GM12878 (cell line): ENCODE measurements around the gene EMP2. TPM values are rescaled to one million over a fixed set of nuclear protein-coding genes. Genes with fewer than 3 reads are reported as not detected.

Experiments
- ATAC-seq: fragments of 200-7000 bp; cut with Tn5 transposase; 3 replicates; pipeline ENCODE4 v1.9.1; 2020; ENCODE audit warnings: mild to moderate bottlenecking, moderate library complexity
- BruUV-seq: library from RNA; stranded (reverse); fragments of 400-500 nt; replicated peaks from 2 replicates; lab custom pipeline; 2021; lab: Mats Ljungman, UMichigan
- CTCF ChIA-PET: fragments of 300-600 bp; sonication (Branson Sonifier 250); formaldehyde crosslinking; extraction: SDS; loops from one replicate; lab custom pipeline; 2021; ENCODE audit warnings: inconsistent platforms; lab: Yijun Ruan, JAX
- POLR2A ChIA-PET: fragments of 350-600 bp; formaldehyde crosslinking; extraction: SDS; loops from one replicate; lab custom pipeline; 2021; ENCODE audit warnings: inconsistent platforms; lab: Charles Lee
- RAD21 ChIA-PET: fragments of 300-600 bp; sonication (Branson Sonifier 250); formaldehyde crosslinking; loops from one replicate; lab custom pipeline; 2023; ENCODE audit warnings: antibody characterized with exemption; ENCODE audit not compliant: unreplicated experiment; lab: Charles Lee
- SMC1A ChIA-PET: fragments of 300-600 bp; sonication (Branson Sonifier 250); formaldehyde crosslinking; loops from one replicate; lab custom pipeline; 2023; ENCODE audit not compliant: unreplicated experiment, uncharacterized antibody; lab: Charles Lee
- DNase-seq: peaks from one replicate; pipeline ENCODE4 v3.0.0-alpha.2; 2011; ENCODE audit warnings: low read depth, low spot score
- FAIRE-seq: peaks from 3 replicates; lab custom pipeline; 2011; peaks lifted over from hg19 to GRCh38; lab: Jason Lieb, UNC
- H2AFZ ChIP-seq: 2 replicates; pipeline ENCODE4 v1.6.0; 2011; ENCODE audit warnings: low read depth, low read length, control low read depth; ENCODE audit not compliant: control insufficient read depth
- H3K27ac ChIP-seq: 2 replicates; pipeline ENCODE4 v1.5.1; 2011; ENCODE audit warnings: control low read depth; ENCODE audit not compliant: control insufficient read depth, insufficient read depth
- H3K27me3 ChIP-seq, 2 experiments: replicated peaks in 1 of 2; 2 replicates each; pipeline versions ENCODE4 v1.6.0 to v1.6.1; 2011; ENCODE audit warnings: low read length in 1 of 2; ENCODE audit not compliant: control insufficient read depth in 2 of 2, insufficient read depth in 2 of 2
- H3K36me3 ChIP-seq, 2 experiments: 2 replicates each; pipeline ENCODE4 v1.5.1; 2011; ENCODE audit warnings: low read length in 1 of 2; ENCODE audit not compliant: control insufficient read depth in 2 of 2, insufficient read depth in 2 of 2
- H3K4me1 ChIP-seq: 2 replicates; pipeline ENCODE4 v1.6.1; 2011; ENCODE audit warnings: mild to moderate bottlenecking, low read length, moderate library complexity, mixed read lengths; ENCODE audit not compliant: control insufficient read depth, insufficient read depth
- H3K4me2 ChIP-seq: 2 replicates; pipeline ENCODE4 v1.6.0; 2011; ENCODE audit warnings: control low read depth; ENCODE audit not compliant: control insufficient read depth, insufficient read depth
- H3K4me3 ChIP-seq: fragments of 200-600 bp; sonication (generic); 2 replicates; pipeline ENCODE4 v1.5.1; 2016
- H3K79me2 ChIP-seq: 2 replicates; pipeline ENCODE4 v1.6.0; 2011; ENCODE audit warnings: low read length; ENCODE audit not compliant: control insufficient read depth, insufficient read depth
- H3K9ac ChIP-seq: 2 replicates; pipeline ENCODE4 v1.8.0; 2011; ENCODE audit warnings: low read length, control low read depth, mixed read lengths; ENCODE audit not compliant: control insufficient read depth, insufficient read depth
- H3K9me3 ChIP-seq: replicated peaks from 3 replicates; pipeline ENCODE4 v1.5.1; 2011; ENCODE audit warnings: mild to moderate bottlenecking, low read length; ENCODE audit not compliant: control insufficient read depth, insufficient read depth
- H4K20me1 ChIP-seq: 2 replicates; pipeline ENCODE4 v1.6.0; 2011; ENCODE audit not compliant: control insufficient read depth, insufficient read depth
- ATF7 ChIP-seq: fragments of 450-650 bp; IDR thresholded peaks from 2 replicates; pipeline ENCODE4 v1.6.1; 2016; ENCODE audit warnings: low read depth, mild to moderate bottlenecking
- CTCF ChIP-seq, 3 experiments: IDR thresholded peaks in 2 of 3; conservative IDR thresholded peaks in 1 of 3; 2 replicates each; pipeline ENCODE4 v1.5.1; 2011; ENCODE audit warnings: low read depth in 3 of 3, low read length in 3 of 3, mild to moderate bottlenecking in 3 of 3, control low read depth in 2 of 3, moderate library complexity in 2 of 3, inconsistent platforms in 1 of 3, mixed read lengths in 1 of 3; ENCODE audit not compliant: control insufficient read depth in 2 of 3, insufficient read depth in 1 of 3; ENCODE audit errors: extremely low read depth in 1 of 3
- HDAC2 ChIP-seq: fragments of 200-600 bp; sonication (generic); IDR thresholded peaks from 2 replicates; pipeline ENCODE4 v1.6.1; 2017
- HDAC6 ChIP-seq: fragments of 200-600 bp; sonication (generic); IDR thresholded peaks from one replicate; pipeline ENCODE4 v1.8.0; 2017; ENCODE audit warnings: antibody characterized with exemption; ENCODE audit not compliant: unreplicated experiment
- IKZF1 ChIP-seq: fragments of 450-650 bp; conservative IDR thresholded peaks from 2 replicates; pipeline ENCODE4 v1.6.1; 2017; ENCODE audit warnings: antibody characterized with exemption, mild to moderate bottlenecking
- JUNB ChIP-seq: IDR thresholded peaks from 2 replicates; pipeline ENCODE4 v1.6.1; 2016; ENCODE audit warnings: antibody characterized with exemption, mild to moderate bottlenecking
- MEF2A ChIP-seq: IDR thresholded peaks from 2 replicates; pipeline ENCODE4 v1.6.1; 2011; ENCODE audit warnings: low read depth, mild to moderate bottlenecking, low read length, moderate library complexity; ENCODE audit not compliant: insufficient read depth
- MXI1 ChIP-seq: fragments of 150-350 bp; IDR thresholded peaks from 2 replicates; pipeline ENCODE4 v1.6.1; 2011; ENCODE audit warnings: low read depth, mild to moderate bottlenecking, inconsistent platforms, low read length, improper control_type of control experiment
- NBN ChIP-seq: fragments of 450-650 bp; IDR thresholded peaks from 2 replicates; pipeline ENCODE4 v1.6.1; 2016
- NFXL1 ChIP-seq: fragments of 450-650 bp; IDR thresholded peaks from 2 replicates; pipeline ENCODE4 v1.6.1; 2017; ENCODE audit warnings: antibody characterized with exemption, mild to moderate bottlenecking, borderline replicate concordance
- RB1 ChIP-seq: fragments of 450-650 bp; formaldehyde crosslinking; IDR thresholded peaks from 2 replicates; pipeline ENCODE4 v1.6.1; 2017; ENCODE audit warnings: mild to moderate bottlenecking, borderline replicate concordance
- TARDBP ChIP-seq: IDR thresholded peaks from 2 replicates; pipeline ENCODE4 v1.6.1; 2016; ENCODE audit warnings: borderline replicate concordance
- USF1 ChIP-seq: IDR thresholded peaks from 2 replicates; pipeline ENCODE4 v1.6.1; 2011; ENCODE audit warnings: borderline replicate concordance, low read depth, mild to moderate bottlenecking, moderate library complexity, mixed read lengths, low read length; ENCODE audit not compliant: insufficient read depth; ENCODE audit errors: extremely low read length
- WGBS: methylation state at CpG from one replicate; pipeline ENCODE4 v1.1.6; 2016; ENCODE audit warnings: low lambda C conversion rate; ENCODE audit not compliant: insufficient replicate concordance, insufficient coverage; ENCODE audit errors: missing lambda C conversion rate; 5-methylcytosine and 5-hydroxymethylcytosine counted together
- in situ Hi-C: fragments of 300-500 bp; cut with MboI; formaldehyde crosslinking; loops from 9 replicates; pipeline ENCODE4 v1.14.3; 2018; ENCODE audit warnings: mixed read lengths
- intact Hi-C: fragments of 100-400 bp; cut with micrococcal nuclease; formaldehyde crosslinking; loops from one replicate; pipeline ENCODE4 v1.14.2; 2022; ENCODE audit not compliant: unreplicated experiment
- polyA plus RNA-seq, 11 experiments: library from polyadenylated mRNA; depleted of rRNA in 4 of 11; unstranded in 6 of 11; stranded (reverse) in 5 of 11; fragments of >200 nt; fragmentation: Nextera tagmentation in 4 of 11; fragmentation: Illumina TruSeq in 1 of 11; extraction: Ambion mirVana in 4 of 11; extraction: Trizol in 1 of 11; gene quantifications; 1 replicate in 1 of 11; 2 replicates in 10 of 11; pipeline versions ENCODE4 v1.2.1 to v1.2.3, GENCODE V29; 2011 to 2016; ENCODE audit warnings: inconsistent platforms in 2 of 11, missing spikeins in 2 of 11, low read depth in 1 of 11
- total RNA-seq, 4 experiments: library from RNA; depleted of rRNA in 3 of 4; stranded (reverse); fragments of >200 nt in 3 of 4; fragmentation: Illumina TruSeq in 1 of 4; extraction: Trizol in 1 of 4; gene quantifications; 2 replicates each; pipeline versions ENCODE4 v1.2.1 to v1.2.3, GENCODE V29; 2013 to 2021
- TF ChIP-seq, protein P1 (sequence below): fragments of 450-650 bp; formaldehyde crosslinking; IDR thresholded peaks from 2 replicates; pipeline ENCODE4 v1.5.0; 2022; ENCODE audit warnings: mild to moderate bottlenecking, missing genetic modification characterization
- TF ChIP-seq, protein P2 (sequence below): fragments of 450-650 bp; IDR thresholded peaks from 2 replicates; pipeline ENCODE4 v1.6.1; 2016; ENCODE audit warnings: mild to moderate bottlenecking, moderate library complexity, borderline replicate concordance

The EMP2 gene
- total and polyA plus RNA-seq, 10 of the 15 experiments (the other 5 are each of a cell fraction or from before 2014, with no cell fraction given): 0.41 to 10.4 (median 3.8) TPM

GRCh38 chr16:10554569-10554968 is 25.8 kb downstream of the EMP2 start:
- intact Hi-C loops: no loop called here
- 17% methylated on average over 7 of the region's 7 CpGs for WGBS
- BruUV-seq: no TSS peak
- no peaks in the 10 kb centered on the region for H3K79me2 ChIP-seq
- in situ Hi-C loops: no loop called here
- ChIA-PET SMC1A (interaction anchor here (2.9 kb wide), 1 partner anchor 11 kb away, joined by 8 read pairs; no protein-coding TSS in a partner anchor), CTCF (interaction anchor here (1.2 kb wide), 1 partner anchor 13 kb away, joined by 5 read pairs; no protein-coding TSS in a partner anchor), RAD21 (no interaction called here), POLR2A (interaction anchor here (0.6 kb wide), 1 partner anchor 184 kb away, joined by 3 read pairs; no protein-coding TSS in a partner anchor)
- FAIRE-seq: no peak
- peak; percentile 68 for ATAC-seq
- no peaks in the 10 kb centered on the region for H4K20me1 ChIP-seq
- DNase-seq: peak; percentile 1
- H3K4me1 ChIP-seq: peaks cover 7% of the 10 kb centered on the region
- no peak overlapping the region for H3K27ac ChIP-seq
- H3K9me3 ChIP-seq: no peaks in the 10 kb centered on the region
- H2AFZ ChIP-seq: no peak overlapping the region
- H3K4me3 ChIP-seq: no peak overlapping the region
- H3K4me2 ChIP-seq: no peak overlapping the region; the same call in 1 of the 2 replicates
- no peaks in the 10 kb centered on the region for H3K36me3 ChIP-seq
- H3K27me3 ChIP-seq: no peaks in the 10 kb centered on the region
- H3K9ac ChIP-seq: no peak overlapping the region
- TF ChIP-seq ATF7 (no peak), USF1 (no peak), NBN (no peak), MEF2A (no peak), RB1 (no peak), TARDBP (no peak), IKZF1 (no peak), JUNB (no peak), NFXL1 (no peak), HDAC2 (no peak), CTCF (IDR thresholded peaks at IDR 0.05 in 2 of 3, conservative IDR thresholded peaks at IDR 0.05 in 1 of 3; ENCODE audit: control insufficient read depth in 2 of 3, extremely low read depth in 1 of 3, insufficient read depth in 1 of 3, low read depth in 3 of 3, low read length in 3 of 3) (no peak), MXI1 (no peak), HDAC6 (no peak)
- TF ChIP-seq, protein P1, sequence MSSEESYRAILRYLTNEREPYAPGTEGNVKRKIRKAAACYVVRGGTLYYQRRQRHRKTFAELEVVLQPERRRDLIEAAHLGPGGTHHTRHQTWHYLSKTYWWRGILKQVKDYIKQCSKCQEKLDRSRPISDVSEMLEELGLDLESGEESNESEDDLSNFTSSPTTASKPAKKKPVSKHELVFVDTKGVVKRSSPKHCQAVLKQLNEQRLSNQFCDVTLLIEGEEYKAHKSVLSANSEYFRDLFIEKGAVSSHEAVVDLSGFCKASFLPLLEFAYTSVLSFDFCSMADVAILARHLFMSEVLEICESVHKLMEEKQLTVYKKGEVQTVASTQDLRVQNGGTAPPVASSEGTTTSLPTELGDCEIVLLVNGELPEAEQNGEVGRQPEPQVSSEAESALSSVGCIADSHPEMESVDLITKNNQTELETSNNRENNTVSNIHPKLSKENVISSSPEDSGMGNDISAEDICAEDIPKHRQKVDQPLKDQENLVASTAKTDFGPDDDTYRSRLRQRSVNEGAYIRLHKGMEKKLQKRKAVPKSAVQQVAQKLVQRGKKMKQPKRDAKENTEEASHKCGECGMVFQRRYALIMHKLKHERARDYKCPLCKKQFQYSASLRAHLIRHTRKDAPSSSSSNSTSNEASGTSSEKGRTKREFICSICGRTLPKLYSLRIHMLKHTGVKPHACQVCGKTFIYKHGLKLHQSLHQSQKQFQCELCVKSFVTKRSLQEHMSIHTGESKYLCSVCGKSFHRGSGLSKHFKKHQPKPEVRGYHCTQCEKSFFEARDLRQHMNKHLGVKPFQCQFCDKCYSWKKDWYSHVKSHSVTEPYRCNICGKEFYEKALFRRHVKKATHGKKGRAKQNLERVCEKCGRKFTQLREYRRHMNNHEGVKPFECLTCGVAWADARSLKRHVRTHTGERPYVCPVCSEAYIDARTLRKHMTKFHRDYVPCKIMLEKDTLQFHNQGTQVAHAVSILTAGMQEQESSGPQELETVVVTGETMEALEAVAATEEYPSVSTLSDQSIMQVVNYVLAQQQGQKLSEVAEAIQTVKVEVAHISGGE (CRISPR knock-in tag): no peak
- TF ChIP-seq, protein P2, sequence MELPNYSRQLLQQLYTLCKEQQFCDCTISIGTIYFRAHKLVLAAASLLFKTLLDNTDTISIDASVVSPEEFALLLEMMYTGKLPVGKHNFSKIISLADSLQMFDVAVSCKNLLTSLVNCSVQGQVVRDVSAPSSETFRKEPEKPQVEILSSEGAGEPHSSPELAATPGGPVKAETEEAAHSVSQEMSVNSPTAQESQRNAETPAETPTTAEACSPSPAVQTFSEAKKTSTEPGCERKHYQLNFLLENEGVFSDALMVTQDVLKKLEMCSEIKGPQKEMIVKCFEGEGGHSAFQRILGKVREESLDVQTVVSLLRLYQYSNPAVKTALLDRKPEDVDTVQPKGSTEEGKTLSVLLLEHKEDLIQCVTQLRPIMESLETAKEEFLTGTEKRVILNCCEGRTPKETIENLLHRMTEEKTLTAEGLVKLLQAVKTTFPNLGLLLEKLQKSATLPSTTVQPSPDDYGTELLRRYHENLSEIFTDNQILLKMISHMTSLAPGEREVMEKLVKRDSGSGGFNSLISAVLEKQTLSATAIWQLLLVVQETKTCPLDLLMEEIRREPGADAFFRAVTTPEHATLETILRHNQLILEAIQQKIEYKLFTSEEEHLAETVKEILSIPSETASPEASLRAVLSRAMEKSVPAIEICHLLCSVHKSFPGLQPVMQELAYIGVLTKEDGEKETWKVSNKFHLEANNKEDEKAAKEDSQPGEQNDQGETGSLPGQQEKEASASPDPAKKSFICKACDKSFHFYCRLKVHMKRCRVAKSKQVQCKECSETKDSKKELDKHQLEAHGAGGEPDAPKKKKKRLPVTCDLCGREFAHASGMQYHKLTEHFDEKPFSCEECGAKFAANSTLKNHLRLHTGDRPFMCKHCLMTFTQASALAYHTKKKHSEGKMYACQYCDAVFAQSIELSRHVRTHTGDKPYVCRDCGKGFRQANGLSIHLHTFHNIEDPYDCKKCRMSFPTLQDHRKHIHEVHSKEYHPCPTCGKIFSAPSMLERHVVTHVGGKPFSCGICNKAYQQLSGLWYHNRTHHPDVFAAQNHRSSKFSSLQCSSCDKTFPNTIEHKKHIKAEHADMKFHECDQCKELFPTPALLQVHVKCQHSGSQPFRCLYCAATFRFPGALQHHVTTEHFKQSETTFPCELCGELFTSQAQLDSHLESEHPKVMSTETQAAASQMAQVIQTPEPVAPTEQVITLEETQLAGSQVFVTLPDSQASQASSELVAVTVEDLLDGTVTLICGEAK: no peak
